SU-DHL-6 (cell line): ENCODE results near the gene SELENOS.

Source experiments
- H2AFZ ChIP-seq: fragments of 200-600 bp; sonication (generic); 2 replicates; pipeline ENCODE4 v1.6.1; 2014; ENCODE audit warnings: low read depth, mild to moderate bottlenecking, moderate library complexity, mixed read lengths, antibody characterized with exemption, low read length; ENCODE audit not compliant: severe bottlenecking
- H3F3A ChIP-seq: fragments of 200-600 bp; shearing (Covaris generic); 2 replicates; pipeline ENCODE4 v1.6.0; 2016; ENCODE audit warnings: antibody characterized with exemption, mild to moderate bottlenecking; ENCODE audit not compliant: insufficient read depth
- H3K27ac ChIP-seq: fragments of 200-600 bp; sonication (generic); 2 replicates; pipeline ENCODE4 v1.5.1; 2016; ENCODE audit warnings: low read depth, mild to moderate bottlenecking, low read length, moderate library complexity, mixed read lengths
- H3K27me3 ChIP-seq: fragments of 200-600 bp; sonication (generic), shearing (Covaris generic); 2 replicates; pipeline ENCODE4 v1.6.0; 2014; ENCODE audit warnings: mild to moderate bottlenecking, low read length
- H3K36me3 ChIP-seq: fragments of 200-600 bp; sonication (generic); 2 replicates; pipeline ENCODE4 v1.6.1; 2014; ENCODE audit warnings: mild to moderate bottlenecking, low read length, mixed read lengths
- H3K4me2 ChIP-seq: fragments of 300-600, 200-600 bp; shearing (Covaris generic), sonication (generic); 2 replicates; pipeline ENCODE4 v1.6.0; 2014; ENCODE audit warnings: low read length, low read depth, mild to moderate bottlenecking; ENCODE audit not compliant: poor library complexity, severe bottlenecking
- H3K4me3 ChIP-seq: fragments of 200-600 bp; sonication (generic); 2 replicates; pipeline ENCODE4 v1.5.1; 2014; ENCODE audit warnings: antibody characterized with exemption, low read length, mild to moderate bottlenecking, mixed read lengths; ENCODE audit not compliant: insufficient read depth, poor library complexity, severe bottlenecking
- H3K79me2 ChIP-seq: fragments of 200-600 bp; sonication (generic); 2 replicates; pipeline ENCODE4 v1.6.1; 2014; ENCODE audit warnings: mild to moderate bottlenecking, low read length, moderate library complexity; ENCODE audit not compliant: insufficient read depth
- H3K9ac ChIP-seq: fragments of 200-600 bp; sonication (generic); 2 replicates; pipeline ENCODE4 v1.7.0; 2014; ENCODE audit warnings: mild to moderate bottlenecking, low read length
- H3K9me2 ChIP-seq: fragments of 200-600 bp; sonication (generic); replicated peaks from 2 replicates; pipeline ENCODE4 v1.6.1; 2014; ENCODE audit warnings: low read length; ENCODE audit not compliant: insufficient read depth
- H3K9me3 ChIP-seq: fragments of 200-600 bp; sonication (generic); 2 replicates; pipeline ENCODE4 v1.6.1; 2014; ENCODE audit warnings: low read length, mixed read lengths; ENCODE audit not compliant: insufficient read depth
- H4K20me1 ChIP-seq: fragments of 200-600 bp; sonication (generic); 2 replicates; pipeline ENCODE4 v1.6.1; 2014; ENCODE audit warnings: low read depth, mild to moderate bottlenecking, antibody characterized with exemption, low read length, moderate library complexity, mixed read lengths
- CTCF ChIP-seq: fragments of 200-600 bp; sonication (generic); IDR thresholded peaks from one replicate; pipeline ENCODE4 v1.5.1; 2017; ENCODE audit warnings: antibody characterized with exemption, mild to moderate bottlenecking, low read length, moderate library complexity; ENCODE audit not compliant: insufficient read depth, poor library complexity, severe bottlenecking
- EZH2phosphoT487 ChIP-seq: fragments of 200-600 bp; sonication (generic), shearing (Covaris generic); conservative IDR thresholded peaks from 2 replicates; pipeline ENCODE4 v1.6.1; 2018; ENCODE audit warnings: mild to moderate bottlenecking, antibody characterized with exemption, low read length, moderate library complexity, mixed read lengths

The SELENOS gene

DNA sequence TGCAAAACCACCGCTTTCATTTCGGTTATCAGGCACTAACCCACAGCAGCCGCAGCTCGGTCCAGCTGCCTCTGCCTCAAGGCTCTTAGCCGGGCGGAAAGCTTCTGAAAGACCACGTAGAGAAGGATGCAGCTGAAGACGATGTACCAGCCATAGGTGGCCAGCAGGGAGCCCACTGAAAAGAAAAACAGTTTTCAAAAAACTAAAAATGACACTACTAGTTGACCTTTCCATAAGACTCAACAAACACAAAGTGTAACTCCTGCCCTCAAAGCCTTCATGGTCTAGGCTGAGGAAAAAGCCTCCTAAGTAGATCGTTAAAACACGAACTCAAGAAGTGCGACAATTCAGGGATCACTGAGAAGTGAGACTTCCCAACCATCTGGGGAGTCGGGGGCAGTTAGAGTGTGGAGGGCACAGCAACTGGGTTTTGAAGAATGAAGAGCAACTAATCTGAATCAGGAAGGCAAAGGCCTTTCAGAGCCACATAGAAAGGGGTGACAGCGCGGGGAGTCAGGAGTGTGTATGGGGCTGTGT lies 716 bp downstream of the SELENOS start:
- H3K27me3 ChIP-seq = no peaks in the 10 kb centered on the region
- peaks cover 11% of the 10 kb centered on the region for H3K79me2 ChIP-seq
- H3K9me3 ChIP-seq = no peaks in the 10 kb centered on the region
- peak overlapping the region; percentile 77 for H3K9ac ChIP-seq
- peaks cover 19% of the 10 kb centered on the region; the same call in 1 of the 2 replicates for H3K36me3 ChIP-seq
- TF ChIP-seq CTCF = peak; percentile 42
- TF ChIP-seq EZH2phosphoT487 = no peak
- peak overlapping the region; percentile 33 for H3K27ac ChIP-seq
- H3K4me2 ChIP-seq = peak overlapping the region; percentile 96
- no peaks in the 10 kb centered on the region for H3K9me2 ChIP-seq
- H2AFZ ChIP-seq = peak overlapping the region; percentile 69
- H3F3A ChIP-seq = peaks cover 27% of the 10 kb centered on the region
- H4K20me1 ChIP-seq = no peaks in the 10 kb centered on the region
- H3K4me3 ChIP-seq = peak overlapping the region; percentile 80

GRCh38 chr15:101275018-101275417 lies 2.3 kb downstream of the SELENOS start:
- Histone ChIP-seq H3K27me3 (no peaks in the 10 kb centered on the region), H3K4me2 (no peak overlapping the region), H3K9me3 (no peaks in the 10 kb centered on the region), H3K79me2 (peaks cover 11% of the 10 kb centered on the region), H3K4me3 (no peak overlapping the region), H3K36me3 (peaks cover 21% of the 10 kb centered on the region; the same call in 1 of the 2 replicates), H3K9ac (no peak overlapping the region), H3F3A (peaks cover 20% of the 10 kb centered on the region), H3K27ac (no peak overlapping the region), H4K20me1 (no peaks in the 10 kb centered on the region), H2AFZ (no peak overlapping the region), H3K9me2 (no peaks in the 10 kb centered on the region)
- TF ChIP-seq CTCF = no peak

DNA sequence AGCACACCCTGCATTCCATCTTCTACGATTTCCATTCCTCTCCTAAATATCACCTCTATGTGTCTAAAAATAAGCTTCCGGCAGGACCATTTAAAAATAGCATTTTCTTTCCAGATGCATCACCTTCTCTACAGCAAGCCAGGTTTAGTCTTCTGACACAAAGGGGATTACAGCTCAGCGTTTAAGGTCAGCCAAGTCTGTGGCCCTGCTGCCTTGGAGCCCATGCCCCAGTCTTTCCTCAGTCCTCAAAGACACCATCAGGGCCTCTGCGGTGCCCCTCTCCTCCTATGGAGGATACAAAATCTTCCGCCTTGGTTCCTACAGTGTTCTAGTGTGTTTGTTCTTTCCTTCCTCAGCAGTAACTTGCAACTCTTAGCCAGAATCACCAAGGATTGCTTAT lies 3.8 kb downstream of the SELENOS start:
- H3K27me3 ChIP-seq = no peaks in the 10 kb centered on the region
- TF ChIP-seq CTCF = no peak
- no peak for TF ChIP-seq EZH2phosphoT487
- H3K4me2 ChIP-seq = no peak overlapping the region
- no peaks in the 10 kb centered on the region for H4K20me1 ChIP-seq
- no peak overlapping the region for H3K27ac ChIP-seq
- no peak overlapping the region for H3K9ac ChIP-seq
- peaks cover 9% of the 10 kb centered on the region for H3F3A ChIP-seq
- H3K36me3 ChIP-seq = peaks cover 21% of the 10 kb centered on the region; the same call in 1 of the 2 replicates
- no peaks in the 10 kb centered on the region for H3K9me3 ChIP-seq
- no peak overlapping the region for H2AFZ ChIP-seq
- H3K79me2 ChIP-seq = peaks cover 11% of the 10 kb centered on the region
- H3K4me3 ChIP-seq = no peak overlapping the region
- H3K9me2 ChIP-seq = no peaks in the 10 kb centered on the region
